ENCODE results near the gene ITPKA.
A peak's percentile ranks its signal among the peaks of the same experiment; 100 is the strongest.

The ITPKA gene

DNA sequence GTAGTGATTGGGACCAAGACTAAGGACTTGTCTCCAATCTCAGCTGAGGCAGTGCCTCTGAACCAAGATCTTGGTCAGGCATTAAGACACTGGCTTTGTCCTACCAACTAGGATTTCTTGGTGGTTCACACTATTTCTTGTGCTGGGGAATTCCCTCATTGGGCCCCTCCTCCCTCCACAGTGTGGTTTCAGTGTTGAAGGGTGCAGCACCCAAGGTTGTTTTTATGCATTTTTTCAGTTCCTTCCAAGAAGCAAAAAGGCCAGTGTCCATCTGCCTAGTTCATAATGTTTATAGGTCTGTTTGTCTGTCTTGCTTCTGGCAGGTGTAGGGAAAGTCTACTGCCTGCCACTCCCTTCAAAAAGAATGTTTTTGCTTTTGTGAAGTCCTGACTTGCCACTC lies 10.6 kb upstream of the ITPKA start:
- in situ Hi-C loops (cut with MboI; ENCODE audit: low pct_unique_long_range_greater_than_20kb, low sequenced_read_pairs, unreplicated experiment) = no loop called here

DNA sequence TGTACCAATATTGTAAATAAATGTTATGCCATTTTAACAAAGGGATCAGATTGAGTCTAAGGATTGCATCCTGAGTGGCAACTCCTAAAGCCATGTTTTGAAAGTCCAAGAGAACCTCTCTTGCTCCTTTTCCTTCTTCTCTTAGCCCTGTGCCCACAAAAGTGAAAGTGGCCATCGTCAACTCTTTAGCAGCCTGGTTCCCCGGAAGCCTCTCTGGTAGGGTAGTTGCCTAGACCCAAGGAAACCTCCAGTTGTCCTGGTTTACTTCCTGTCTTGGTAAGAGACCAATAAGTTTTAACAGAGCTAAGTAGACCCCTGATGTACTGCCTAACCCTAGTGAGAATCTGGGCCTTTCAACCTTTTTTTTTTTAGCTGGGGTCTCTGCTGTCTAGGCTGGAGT lies 10.2 kb upstream of the ITPKA start:
- TF ChIP-seq, protein P1, sequence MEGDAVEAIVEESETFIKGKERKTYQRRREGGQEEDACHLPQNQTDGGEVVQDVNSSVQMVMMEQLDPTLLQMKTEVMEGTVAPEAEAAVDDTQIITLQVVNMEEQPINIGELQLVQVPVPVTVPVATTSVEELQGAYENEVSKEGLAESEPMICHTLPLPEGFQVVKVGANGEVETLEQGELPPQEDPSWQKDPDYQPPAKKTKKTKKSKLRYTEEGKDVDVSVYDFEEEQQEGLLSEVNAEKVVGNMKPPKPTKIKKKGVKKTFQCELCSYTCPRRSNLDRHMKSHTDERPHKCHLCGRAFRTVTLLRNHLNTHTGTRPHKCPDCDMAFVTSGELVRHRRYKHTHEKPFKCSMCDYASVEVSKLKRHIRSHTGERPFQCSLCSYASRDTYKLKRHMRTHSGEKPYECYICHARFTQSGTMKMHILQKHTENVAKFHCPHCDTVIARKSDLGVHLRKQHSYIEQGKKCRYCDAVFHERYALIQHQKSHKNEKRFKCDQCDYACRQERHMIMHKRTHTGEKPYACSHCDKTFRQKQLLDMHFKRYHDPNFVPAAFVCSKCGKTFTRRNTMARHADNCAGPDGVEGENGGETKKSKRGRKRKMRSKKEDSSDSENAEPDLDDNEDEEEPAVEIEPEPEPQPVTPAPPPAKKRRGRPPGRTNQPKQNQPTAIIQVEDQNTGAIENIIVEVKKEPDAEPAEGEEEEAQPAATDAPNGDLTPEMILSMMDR (IDR thresholded peaks at IDR 0.05; ENCODE audit: extremely low read depth, insufficient read depth, missing control alignments) = no peak
- in situ Hi-C loops (cut with MboI; ENCODE audit: low pct_unique_long_range_greater_than_20kb, low sequenced_read_pairs, unreplicated experiment) = no loop called here
- no peak for DNase-seq (ENCODE audit: low spot score)

More for the DNA sequence above, 10.6 kb upstream of the ITPKA start:
- TF ChIP-seq, protein P1 (IDR thresholded peaks at IDR 0.05; ENCODE audit: extremely low read depth, insufficient read depth, missing control alignments) = no peak
- DNase-seq (ENCODE audit: low spot score) = peak; percentile 89

DNA sequence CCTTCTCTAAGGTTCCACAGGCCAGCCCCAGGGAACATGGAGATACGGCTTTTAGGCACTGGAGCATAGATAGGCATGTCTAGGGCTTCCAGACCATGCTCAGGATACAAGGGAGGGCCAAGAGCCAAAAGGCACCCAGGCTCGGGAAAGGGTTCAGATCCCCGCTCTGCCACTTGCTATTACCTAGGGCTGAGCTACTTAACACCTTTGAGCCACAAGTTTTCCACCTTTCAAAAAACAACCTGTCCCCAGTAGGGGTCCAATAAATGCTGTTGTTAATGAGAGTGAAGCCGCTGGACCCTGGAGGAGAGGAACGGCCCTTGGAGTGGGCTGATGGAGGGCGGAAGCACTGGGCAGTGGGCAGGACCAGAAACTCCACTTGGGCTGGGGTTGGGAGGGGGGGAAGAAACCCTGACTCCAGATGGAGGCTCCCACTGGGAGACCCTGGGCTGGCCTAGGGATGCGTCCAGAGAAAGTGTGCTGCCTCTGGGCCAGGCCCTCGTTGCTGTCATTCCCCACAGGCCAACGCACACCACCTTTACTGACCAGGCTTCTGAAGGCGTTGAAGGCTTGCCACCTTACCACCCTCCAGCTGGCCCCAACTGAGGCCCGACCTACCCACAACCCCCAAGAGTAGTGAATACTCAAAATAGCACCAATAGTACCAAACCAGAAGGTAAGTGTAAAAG lies 8.6 kb upstream of the ITPKA start:
- in situ Hi-C loops (cut with MboI; ENCODE audit: low pct_unique_long_range_greater_than_20kb, low sequenced_read_pairs, unreplicated experiment) = no loop called here
- no peak for DNase-seq (ENCODE audit: low spot score)
- TF ChIP-seq, protein P1 (IDR thresholded peaks at IDR 0.05; ENCODE audit: extremely low read depth, insufficient read depth, missing control alignments) = no peak

DNA sequence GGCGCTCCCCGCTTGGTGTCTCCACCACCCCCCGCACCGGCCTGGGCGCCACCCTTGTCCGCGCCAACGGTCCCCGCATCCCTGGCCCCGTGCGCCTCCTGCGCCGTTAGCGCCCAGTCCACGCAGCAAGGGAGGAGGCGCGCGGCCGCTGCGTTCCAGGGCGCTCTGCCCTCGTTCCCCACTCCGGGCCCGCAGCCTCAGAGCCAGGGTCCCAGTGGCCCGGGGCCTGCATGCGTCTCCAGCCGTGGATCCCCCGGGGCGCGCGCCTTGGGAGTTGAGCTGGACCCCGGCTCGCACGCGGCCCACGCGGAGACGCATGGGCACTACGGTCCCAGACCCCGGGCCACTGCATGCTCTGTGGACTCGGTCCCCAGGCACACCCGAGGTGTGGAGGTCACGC lies 7.4 kb upstream of the ITPKA start:
- in situ Hi-C loops (cut with MboI; ENCODE audit: low pct_unique_long_range_greater_than_20kb, low sequenced_read_pairs, unreplicated experiment) = no loop called here
- TF ChIP-seq, protein P1 (IDR thresholded peaks at IDR 0.05; ENCODE audit: extremely low read depth, insufficient read depth, missing control alignments) = no peak
- DNase-seq (ENCODE audit: low spot score) = no peak

DNA sequence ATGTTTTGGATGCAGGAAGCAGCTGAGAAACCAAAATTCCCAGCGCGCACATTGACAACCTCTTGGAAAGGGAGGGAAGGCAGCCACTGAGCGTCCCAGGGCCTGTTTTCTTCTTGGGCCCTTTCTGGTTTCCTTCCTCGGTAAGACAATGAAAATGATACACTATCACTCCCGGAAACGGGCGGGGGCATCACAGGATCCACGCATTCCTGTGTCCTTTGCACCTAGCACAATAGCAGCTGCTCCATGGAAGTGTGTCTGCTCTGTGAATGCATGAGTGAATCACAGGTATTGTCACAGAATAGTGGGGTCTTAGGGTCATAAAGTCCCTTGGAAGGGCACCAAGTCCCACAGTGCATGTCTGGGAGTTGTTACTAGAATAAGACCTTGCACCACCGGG lies 6.3 kb upstream of the ITPKA start:
- in situ Hi-C loops (cut with MboI; ENCODE audit: low pct_unique_long_range_greater_than_20kb, low sequenced_read_pairs, unreplicated experiment) = no loop called here
- no peak for DNase-seq (ENCODE audit: low spot score)
- TF ChIP-seq, protein P1 (IDR thresholded peaks at IDR 0.05; ENCODE audit: extremely low read depth, insufficient read depth, missing control alignments) = no peak

DNA sequence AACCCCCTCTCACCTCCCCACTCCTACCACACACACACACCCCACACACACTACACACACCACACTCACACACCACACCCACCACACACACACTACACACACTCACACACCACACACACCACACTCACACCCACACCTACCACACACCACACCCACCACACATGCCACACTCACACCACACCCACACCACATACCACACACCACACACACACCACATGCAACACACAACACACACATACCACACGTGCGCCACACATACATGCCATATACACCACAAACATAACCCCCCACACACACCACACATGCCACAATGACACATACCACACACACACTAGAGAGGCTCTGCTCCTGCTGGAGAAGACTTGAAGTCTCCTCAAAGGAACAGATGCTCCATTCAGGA lies 5.9 kb upstream of the ITPKA start:
- in situ Hi-C loops (cut with MboI; ENCODE audit: low pct_unique_long_range_greater_than_20kb, low sequenced_read_pairs, unreplicated experiment) = no loop called here
- no peak for DNase-seq (ENCODE audit: low spot score)
- TF ChIP-seq, protein P1 (IDR thresholded peaks at IDR 0.05; ENCODE audit: extremely low read depth, insufficient read depth, missing control alignments) = no peak

Data from GM13977 (cell line).